ENCODE measurements around the gene CCDC177. TPM values are rescaled to one million over a fixed set of nuclear protein-coding genes. Genes with fewer than 3 reads are reported as not detected.

CCDC177 gene
- total RNA-seq, 1 experiment from 2014 or later = 0.82 TPM

DNA sequence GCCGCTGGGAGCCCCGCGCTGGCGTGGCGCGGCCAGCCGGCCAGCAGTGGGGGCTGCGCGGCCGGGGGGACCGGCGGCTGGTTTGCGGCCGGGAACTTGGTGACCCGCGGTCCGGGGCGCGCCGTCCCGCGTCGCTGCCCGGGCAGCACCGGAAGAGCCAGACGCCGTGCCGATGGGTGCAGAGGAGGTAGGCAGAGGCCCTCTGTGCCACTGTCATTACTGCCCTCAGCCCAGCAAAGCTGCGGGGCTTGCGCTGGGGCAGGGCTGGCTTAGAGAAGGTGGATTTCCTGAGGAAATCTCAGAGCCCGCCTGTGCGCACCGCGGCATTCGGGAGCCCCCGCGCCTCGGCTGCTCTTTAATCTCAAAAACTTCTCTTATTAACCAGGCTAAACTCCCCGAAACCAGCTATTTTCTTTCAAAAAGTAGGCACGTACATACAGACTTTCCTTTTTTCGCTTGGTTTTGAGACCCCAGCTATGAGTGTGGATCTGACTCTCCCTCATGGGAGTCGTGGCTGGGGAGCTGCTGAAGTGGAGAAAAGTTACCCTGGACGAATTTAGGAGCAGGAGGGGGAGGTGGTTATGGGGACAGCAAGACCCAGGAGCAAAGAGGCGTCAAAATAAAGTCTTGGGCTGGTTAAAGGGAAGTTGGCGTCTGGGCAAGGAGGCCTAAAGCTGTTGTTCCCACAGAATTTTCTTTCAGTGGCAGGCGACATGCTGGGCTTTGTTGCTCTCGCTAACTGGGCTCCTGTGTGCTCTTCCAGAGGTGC lies 37.5 kb upstream of the CCDC177 start:
- no peaks in the 10 kb centered on the region for H3K36me3 ChIP-seq (ENCODE audit: control insufficient read depth, insufficient read depth, low read length)
- no peaks in the 10 kb centered on the region for H3K9me3 Mint-ChIP-seq (ENCODE audit: unreplicated experiment)
- no TSS peak for BruUV-seq (replicated peaks)
- intact Hi-C loops (cut with micrococcal nuclease; ENCODE audit: unreplicated experiment) = loop anchor here (2.0 kb wide), 1 partner anchor 21 kb away; no protein-coding TSS in a partner anchor
- CTCF ChIA-PET = interaction anchor here (0.7 to 1.6 kb wide), 4 partner anchors 13 to 141 kb away, joined by 3 to 4 read pairs (median 3); no protein-coding TSS in a partner anchor
- H3K4me3 Mint-ChIP-seq (ENCODE audit: unreplicated experiment) = peak overlapping the region; percentile 91
- H3K27me3 Mint-ChIP-seq (ENCODE audit: insufficient read depth, unreplicated experiment) = no peaks in the 10 kb centered on the region
- H3K27ac Mint-ChIP-seq (ENCODE audit: unreplicated experiment) = peak overlapping the region; percentile 78
- no peaks in the 10 kb centered on the region for H3K27me3 ChIP-seq (replicated peaks; ENCODE audit: control insufficient read depth, insufficient read depth, low read length)
- peaks cover 6% of the 10 kb centered on the region for H3K36me3 Mint-ChIP-seq (ENCODE audit: insufficient read depth, unreplicated experiment)
- peaks cover 44% of the 10 kb centered on the region for H3K4me1 Mint-ChIP-seq (ENCODE audit: low read depth, unreplicated experiment)
- no peaks in the 10 kb centered on the region for H3K9me3 ChIP-seq
- H3K4me1 ChIP-seq = peaks cover 28% of the 10 kb centered on the region
- TF ChIP-seq, protein P1, sequence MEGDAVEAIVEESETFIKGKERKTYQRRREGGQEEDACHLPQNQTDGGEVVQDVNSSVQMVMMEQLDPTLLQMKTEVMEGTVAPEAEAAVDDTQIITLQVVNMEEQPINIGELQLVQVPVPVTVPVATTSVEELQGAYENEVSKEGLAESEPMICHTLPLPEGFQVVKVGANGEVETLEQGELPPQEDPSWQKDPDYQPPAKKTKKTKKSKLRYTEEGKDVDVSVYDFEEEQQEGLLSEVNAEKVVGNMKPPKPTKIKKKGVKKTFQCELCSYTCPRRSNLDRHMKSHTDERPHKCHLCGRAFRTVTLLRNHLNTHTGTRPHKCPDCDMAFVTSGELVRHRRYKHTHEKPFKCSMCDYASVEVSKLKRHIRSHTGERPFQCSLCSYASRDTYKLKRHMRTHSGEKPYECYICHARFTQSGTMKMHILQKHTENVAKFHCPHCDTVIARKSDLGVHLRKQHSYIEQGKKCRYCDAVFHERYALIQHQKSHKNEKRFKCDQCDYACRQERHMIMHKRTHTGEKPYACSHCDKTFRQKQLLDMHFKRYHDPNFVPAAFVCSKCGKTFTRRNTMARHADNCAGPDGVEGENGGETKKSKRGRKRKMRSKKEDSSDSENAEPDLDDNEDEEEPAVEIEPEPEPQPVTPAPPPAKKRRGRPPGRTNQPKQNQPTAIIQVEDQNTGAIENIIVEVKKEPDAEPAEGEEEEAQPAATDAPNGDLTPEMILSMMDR (IDR thresholded peaks at IDR 0.05; ENCODE audit: insufficient read depth in 1 of 2, low read depth in 1 of 2, low read length in 1 of 2, severe bottlenecking in 1 of 2, unreplicated experiment in 1 of 2) = no peak
- POLR2A ChIA-PET = interaction anchor here (0.6 to 1.2 kb wide), 2 partner anchors 154 to 720 kb away, joined by 4 to 5 read pairs; partner anchors contain the start of gene SRSF5
- no peak for DNase-seq
- peak overlapping the region; percentile 67 for H3K4me3 ChIP-seq (ENCODE audit: low read depth, low read length)

DNA sequence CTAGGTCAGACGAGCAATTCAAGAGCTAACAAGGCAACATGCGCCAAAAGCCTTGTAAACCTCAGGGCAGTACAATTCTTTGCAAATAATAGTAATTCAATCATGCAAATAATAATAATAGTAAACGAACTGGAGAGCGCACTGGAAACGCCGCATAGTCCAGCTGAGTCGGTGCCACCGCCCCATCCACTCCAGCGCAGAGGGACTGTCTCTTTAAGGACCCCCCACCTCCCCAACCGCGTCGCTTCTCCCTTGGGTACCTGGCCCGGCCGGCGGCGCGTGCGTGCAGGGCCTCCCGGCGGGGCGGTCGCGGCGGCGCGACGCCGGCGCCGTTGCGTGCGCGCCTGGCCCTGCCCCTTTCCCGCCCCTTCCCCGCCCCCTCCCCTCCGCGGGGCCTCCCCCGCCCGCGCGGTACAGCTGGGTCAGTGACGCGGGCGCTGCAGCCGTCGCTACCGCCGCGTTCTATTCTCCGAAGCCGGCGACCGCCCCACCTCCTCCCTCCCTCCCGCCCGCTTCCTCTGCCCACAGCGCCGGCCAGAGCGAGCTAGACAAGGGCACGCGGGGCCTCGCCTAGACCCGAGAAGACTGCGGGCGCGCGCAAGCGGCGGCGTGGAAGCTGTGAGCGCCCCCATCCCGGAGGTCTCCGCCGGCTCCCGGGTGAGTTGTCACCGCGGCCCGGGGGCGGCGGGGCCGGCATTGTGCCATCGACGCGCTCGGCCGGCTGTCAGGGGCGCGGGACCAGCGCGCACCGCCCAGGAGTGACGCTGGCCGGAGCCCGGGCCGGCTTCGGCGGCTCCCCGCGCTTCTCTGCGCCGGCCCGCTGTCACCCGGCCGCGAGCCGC lies 36.7 kb upstream of the CCDC177 start, which contains the start of gene SUSD6:
Gene SUSD6 (plus strand): TSS at position 425 of the 842 bp plus-strand sequence. CDS start 46,997 bp downstream, outside the sequence.
- peaks cover 53% of the 10 kb centered on the region for H3K4me1 Mint-ChIP-seq (ENCODE audit: low read depth, unreplicated experiment)
- H3K4me3 Mint-ChIP-seq (ENCODE audit: unreplicated experiment) = peak within 1 kb of the TSS; percentile 91
- ChIA-PET CTCF (interaction anchor here (0.6 to 1.0 kb wide), 2 partner anchors 32 to 116 kb away, joined by 3 read pairs; no protein-coding TSS in a partner anchor), POLR2A (interaction anchor here (0.5 to 1.2 kb wide), 3 partner anchors 102 to 720 kb away, joined by 4 to 6 read pairs (median 5); partner anchors contain the start of gene SRSF5)
- H3K36me3 Mint-ChIP-seq (ENCODE audit: insufficient read depth, unreplicated experiment) = peaks cover 6% of the 10 kb centered on the region
- Histone ChIP-seq H3K4me1 (peaks cover 36% of the 10 kb centered on the region), H3K4me3 (ENCODE audit: low read depth, low read length) (peak within 1 kb of the TSS; percentile 67), H3K27me3 (replicated peaks; ENCODE audit: control insufficient read depth, insufficient read depth, low read length) (no peaks in the 10 kb centered on the region), H3K36me3 (ENCODE audit: control insufficient read depth, insufficient read depth, low read length) (no peaks in the 10 kb centered on the region), H3K9me3 (no peaks in the 10 kb centered on the region)
- TF ChIP-seq, protein P1 (IDR thresholded peaks at IDR 0.05; ENCODE audit: insufficient read depth in 1 of 2, low read depth in 1 of 2, low read length in 1 of 2, severe bottlenecking in 1 of 2, unreplicated experiment in 1 of 2) = no peak
- BruUV-seq (replicated peaks) = no TSS peak
- DNase-seq = peak; percentile 88 to 90
- intact Hi-C loops (cut with micrococcal nuclease; ENCODE audit: unreplicated experiment) = loop anchor here (2.0 kb wide), 1 partner anchor 21 kb away; no protein-coding TSS in a partner anchor
- H3K9me3 Mint-ChIP-seq (ENCODE audit: unreplicated experiment) = no peaks in the 10 kb centered on the region
- H3K27me3 Mint-ChIP-seq (ENCODE audit: insufficient read depth, unreplicated experiment) = no peaks in the 10 kb centered on the region
- peak within 1 kb of the TSS; percentile 78 for H3K27ac Mint-ChIP-seq (ENCODE audit: unreplicated experiment)

DNA sequence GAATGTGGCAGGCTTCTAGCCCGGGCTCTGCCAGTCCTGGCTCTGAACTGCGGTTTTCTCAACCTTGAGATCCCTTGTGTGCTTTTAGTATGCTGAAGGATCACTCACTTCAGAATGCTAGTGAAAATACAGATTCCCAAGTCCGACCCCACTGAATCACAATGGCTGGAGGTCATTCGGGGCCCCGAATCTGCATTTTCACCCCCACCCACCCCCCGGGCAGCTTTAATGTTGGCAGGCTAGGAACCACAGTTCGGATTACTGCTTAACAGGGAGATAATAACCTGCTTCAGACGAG lies 36.2 kb upstream of the CCDC177 start:
- no peak for DNase-seq
- intact Hi-C loops (cut with micrococcal nuclease; ENCODE audit: unreplicated experiment) = no loop called here
- Mint-ChIP-seq H3K9me3 (ENCODE audit: unreplicated experiment) (no peaks in the 10 kb centered on the region), H3K27ac (ENCODE audit: unreplicated experiment) (no peak overlapping the region), H3K36me3 (ENCODE audit: insufficient read depth, unreplicated experiment) (peaks cover 6% of the 10 kb centered on the region), H3K27me3 (ENCODE audit: insufficient read depth, unreplicated experiment) (no peaks in the 10 kb centered on the region), H3K4me1 (ENCODE audit: low read depth, unreplicated experiment) (peaks cover 56% of the 10 kb centered on the region), H3K4me3 (ENCODE audit: unreplicated experiment) (peak overlapping the region; percentile 91)
- CTCF ChIA-PET = interaction anchor here (0.6 to 1.0 kb wide), 2 partner anchors 31 to 116 kb away, joined by 3 read pairs; no protein-coding TSS in a partner anchor
- Histone ChIP-seq H3K4me1 (peaks cover 42% of the 10 kb centered on the region), H3K4me3 (ENCODE audit: low read depth, low read length) (peak overlapping the region; percentile 49), H3K36me3 (ENCODE audit: control insufficient read depth, insufficient read depth, low read length) (no peaks in the 10 kb centered on the region), H3K27me3 (replicated peaks; ENCODE audit: control insufficient read depth, insufficient read depth, low read length) (no peaks in the 10 kb centered on the region), H3K9me3 (no peaks in the 10 kb centered on the region)
- POLR2A ChIA-PET = interaction anchor here (0.5 to 1.2 kb wide), 2 partner anchors 103 to 156 kb away, joined by 4 to 6 read pairs; partner anchors contain the start of gene SRSF5
- TF ChIP-seq, protein P1 (IDR thresholded peaks at IDR 0.05; ENCODE audit: insufficient read depth in 1 of 2, low read depth in 1 of 2, low read length in 1 of 2, severe bottlenecking in 1 of 2, unreplicated experiment in 1 of 2) = no peak
- BruUV-seq (replicated peaks) = no TSS peak

All from Caco-2 (cell line).